GDM1 (cell line): ENCODE measurements around the gene RNPS1.

Experiments used
- DNase-seq: peaks from one replicate; lab custom pipeline; 2025; lab: John Stamatoyannopoulos, UW

Gene RNPS1

DNA sequence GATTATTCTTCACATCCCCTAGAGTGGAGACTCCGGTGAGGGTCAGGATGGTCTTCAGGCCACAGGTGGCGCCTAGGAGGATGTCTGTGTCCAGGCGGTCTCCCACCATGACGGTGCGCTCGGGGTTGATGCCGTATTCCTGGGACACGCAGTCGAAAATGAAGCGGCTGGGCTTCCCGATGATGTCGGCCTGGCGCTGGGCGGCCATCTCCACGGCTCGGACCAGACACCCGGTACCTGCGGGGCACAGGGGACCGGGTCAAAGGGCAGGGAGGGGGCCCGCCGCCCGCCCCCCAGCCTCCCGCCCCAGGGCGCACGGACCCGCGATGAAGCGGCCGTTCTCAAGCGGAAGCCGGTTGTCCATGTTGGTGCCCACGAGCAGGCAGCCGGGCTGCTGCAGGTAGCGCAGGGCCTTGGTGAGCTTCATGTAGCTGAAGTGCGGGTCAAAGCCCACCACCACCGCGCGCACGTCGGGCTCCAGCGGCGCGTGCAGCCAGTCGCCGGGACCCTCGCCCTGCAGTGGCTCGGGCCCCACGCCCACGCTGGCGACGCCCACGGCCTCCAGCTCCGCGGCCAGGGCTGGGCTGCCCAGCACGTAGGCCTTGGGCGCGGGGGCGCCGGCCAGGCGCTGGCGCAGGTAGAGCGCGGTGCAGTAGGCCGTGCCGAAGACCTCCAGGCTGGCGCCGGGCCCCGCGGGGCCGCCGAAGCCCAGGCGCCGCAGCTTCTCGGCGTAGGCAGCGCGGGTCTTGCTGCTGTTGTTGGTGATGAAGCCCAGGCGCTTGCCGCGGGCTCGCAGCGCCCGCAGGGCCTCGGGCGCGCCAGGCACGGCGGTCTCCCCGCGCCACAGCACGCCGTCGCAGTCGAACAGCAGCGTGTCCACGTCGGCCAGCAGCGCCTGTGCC lies 53.9 kb downstream of the RNPS1 start:
- no peak for DNase-seq

GRCh38 chr16:2212362-2213324 lies 55.3 kb downstream of the RNPS1 start:
- DNase-seq = no peak

DNA sequence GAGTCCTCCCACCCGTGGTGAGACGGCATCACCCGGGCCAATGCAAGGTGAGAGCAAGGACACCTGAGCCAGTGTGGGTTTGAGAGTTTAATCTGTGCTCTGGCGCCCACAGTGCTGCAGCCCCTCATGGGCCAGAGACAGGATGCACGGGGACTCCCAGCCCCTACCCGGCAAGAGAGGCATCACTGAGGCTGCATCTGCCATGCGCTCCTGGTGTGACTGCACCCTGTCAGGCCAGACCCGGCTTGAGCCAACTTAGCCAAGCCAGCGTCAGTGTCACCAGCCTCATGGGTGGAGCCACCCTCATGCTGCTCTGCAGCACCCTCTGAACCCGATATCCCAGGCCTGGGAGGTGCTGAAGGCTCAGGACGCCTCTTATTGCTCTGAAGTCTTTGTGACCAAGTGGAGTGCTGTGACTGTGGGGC lies 56.0 kb downstream of the RNPS1 start:
- DNase-seq = no peak

DNA sequence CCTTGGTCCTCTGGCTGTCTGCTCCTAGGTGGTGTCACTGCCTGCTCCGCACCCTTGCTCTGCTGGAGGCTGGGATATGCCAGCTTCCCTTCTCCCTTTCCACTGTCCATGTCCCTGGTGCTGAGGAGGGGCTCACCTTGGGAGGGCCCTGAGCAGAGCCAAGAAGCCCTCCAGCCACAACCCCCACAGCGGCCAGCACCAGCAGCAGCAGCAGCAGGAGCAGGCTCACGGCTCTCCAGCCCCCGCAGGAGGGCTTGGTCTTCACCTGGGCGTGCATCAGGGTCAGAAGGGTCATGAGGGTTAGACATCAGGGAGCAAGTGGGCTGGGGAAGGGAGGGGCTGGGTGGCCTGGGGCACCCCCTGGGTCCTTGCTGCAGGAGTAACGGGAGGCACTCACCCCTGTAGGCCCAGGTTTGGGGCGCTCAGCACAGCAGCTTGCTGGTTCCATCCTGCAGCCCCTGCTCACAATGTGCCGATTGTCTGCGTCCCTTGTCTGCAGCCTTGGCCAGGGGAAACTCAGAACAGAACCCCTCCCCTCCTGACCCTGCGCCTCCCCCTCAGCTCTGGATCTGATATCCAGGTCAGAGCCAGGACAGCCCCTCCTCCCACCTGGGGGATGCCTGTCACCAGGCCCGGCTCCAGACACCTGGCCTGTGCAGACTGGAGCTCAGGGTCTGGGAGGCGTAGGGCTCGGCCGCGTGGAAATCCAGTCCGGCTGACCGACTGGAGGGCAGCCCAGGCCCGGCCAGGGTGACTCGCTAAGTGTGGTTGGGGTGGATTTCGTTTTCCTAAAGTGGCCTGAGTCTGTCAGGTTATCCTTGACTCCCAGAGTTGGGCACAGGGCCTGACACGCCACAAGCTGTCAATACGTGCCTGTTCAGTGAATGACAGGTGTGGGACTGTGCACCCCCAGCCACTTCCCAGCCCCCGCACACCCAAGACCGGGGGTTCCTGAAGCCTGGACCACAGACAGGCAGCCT lies 57.2 kb downstream of the RNPS1 start, which contains the start of gene BRICD5:
Gene BRICD5 (minus strand): TSS at position 478 of the 980 bp plus-strand sequence. CDS start 30 bp downstream, at position 448.
- DNase-seq = no peak

DNA sequence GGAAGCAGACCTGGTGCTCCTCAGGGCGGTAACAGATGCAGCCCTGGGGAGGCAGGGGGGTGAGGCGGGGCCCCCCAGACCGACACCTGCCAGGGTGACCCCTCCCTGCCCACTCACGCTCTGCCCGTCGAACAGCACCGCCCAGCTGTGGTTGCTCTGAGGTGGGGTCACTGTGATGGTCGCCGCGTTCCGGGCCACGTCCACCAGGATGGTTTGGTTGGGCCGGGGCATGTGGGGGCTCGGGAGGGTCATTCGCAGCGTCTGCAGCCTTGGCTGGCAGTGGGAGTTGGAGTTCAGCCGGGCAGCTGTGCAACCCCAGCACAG lies 58.0 kb downstream of the RNPS1 start:
- DNase-seq = no peak

DNA sequence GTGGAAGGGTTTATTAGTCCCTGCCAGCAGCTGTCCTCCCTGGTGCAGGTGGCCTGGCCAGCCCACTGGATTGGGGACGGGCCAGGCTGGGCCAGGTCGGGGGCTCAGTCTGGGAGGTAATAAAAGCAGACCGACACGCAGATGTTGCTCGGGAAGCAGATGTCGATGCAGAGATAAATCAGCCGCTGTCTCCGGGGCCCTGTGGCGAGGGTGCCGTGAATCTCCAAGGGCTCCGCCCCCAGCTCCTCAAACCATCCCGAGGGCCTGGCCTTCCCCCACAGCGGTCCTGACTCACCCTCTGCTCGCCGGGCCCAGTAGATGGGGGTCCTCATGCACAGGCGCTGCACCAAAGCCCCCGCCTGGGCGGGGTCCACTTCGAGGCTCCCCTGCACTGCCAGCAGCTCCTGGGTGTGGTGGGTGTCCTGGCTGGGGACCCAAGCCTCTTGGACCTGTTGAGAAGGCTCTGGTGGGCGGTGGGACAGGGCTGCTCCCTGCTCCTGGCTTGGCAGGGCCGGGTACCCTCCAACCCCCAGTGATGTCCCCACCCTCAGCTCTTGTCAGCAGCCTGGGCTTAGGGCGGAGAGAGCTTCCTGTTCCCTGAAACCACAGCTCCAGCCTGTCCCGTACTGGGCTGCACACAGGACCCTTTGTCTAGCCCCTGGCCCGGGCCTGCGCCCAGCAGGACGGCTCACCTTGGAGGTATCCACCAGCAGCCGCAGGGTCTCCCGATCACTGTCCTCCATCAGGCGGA lies 58.5 kb downstream of the RNPS1 start:
- DNase-seq = no peak

GRCh38 chr16:2208772-2209171 lies 59.2 kb downstream of the RNPS1 start:
- DNase-seq = no peak

DNA sequence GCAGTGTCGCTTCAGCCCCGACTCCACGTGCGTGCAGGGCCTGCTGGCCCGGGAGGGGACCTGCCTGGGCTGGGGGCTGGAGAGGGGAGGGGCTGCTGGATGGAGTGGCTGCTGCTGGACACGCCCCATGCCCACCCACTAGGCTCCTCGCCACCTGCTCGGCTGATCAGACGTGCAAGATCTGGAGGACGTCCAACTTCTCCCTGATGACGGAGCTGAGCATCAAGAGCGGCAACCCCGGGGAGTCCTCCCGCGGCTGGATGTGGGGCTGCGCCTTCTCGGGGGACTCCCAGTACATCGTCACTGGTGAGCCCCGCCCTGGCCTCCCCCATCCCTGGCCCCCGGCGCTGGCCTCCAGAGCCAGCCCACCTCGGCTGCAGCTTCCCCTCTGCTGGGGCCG lies 59.6 kb downstream of the RNPS1 start:
- DNase-seq = no peak

DNA sequence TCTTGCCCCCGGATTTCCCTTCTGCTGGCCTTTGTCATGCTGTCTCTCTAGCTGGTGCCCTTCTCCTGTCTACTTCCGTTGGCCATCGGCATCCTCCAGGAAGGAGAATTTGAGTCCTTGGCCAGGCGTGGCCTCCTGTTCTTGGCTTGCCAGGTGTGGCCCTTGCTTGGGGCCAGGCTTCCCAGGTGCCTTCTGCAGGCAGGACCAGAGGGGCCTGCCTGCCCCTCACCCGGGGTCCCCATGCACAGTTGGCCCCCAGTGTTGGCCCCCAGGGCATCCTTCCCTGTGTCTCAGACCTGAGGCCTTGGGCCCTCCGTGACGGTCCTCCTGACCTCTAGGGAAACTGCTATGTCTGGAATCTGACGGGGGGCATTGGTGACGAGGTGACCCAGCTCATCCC lies 60.1 kb downstream of the RNPS1 start:
- DNase-seq = no peak

DNA sequence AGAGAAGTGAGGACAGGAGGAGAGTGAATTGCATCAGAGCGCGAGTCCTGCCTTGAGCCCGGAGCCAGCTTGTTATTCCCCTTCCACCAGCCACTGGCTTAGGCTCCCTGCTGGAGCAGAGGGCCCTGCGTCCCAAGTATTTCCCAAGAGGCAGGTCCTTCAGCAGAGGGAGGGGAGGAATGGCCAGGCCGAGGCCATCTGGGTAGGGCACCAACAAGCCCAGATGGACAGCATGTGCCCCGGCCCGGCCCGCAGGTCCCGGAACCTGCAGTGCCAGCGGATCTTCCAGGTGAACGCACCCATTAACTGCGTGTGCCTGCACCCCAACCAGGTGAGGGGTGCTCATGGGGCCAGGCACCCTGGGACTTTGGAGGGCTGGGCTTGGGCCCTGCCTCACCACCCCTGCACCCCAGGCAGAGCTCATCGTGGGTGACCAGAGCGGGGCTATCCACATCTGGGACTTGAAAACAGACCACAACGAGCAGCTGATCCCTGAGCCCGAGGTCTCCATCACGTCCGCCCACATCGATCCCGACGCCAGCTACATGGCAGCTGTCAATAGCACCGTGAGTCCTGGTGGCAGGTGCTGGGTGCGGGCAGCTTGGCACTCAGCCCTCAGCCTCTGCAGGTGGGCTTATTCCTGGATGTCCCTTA lies 61.0 kb downstream of the RNPS1 start:
- DNase-seq = no peak

- no peak for DNase-seq
Measured at GRCh38 chr16:2206420-2206779, 61.5 kb downstream of the RNPS1 start.

DNA sequence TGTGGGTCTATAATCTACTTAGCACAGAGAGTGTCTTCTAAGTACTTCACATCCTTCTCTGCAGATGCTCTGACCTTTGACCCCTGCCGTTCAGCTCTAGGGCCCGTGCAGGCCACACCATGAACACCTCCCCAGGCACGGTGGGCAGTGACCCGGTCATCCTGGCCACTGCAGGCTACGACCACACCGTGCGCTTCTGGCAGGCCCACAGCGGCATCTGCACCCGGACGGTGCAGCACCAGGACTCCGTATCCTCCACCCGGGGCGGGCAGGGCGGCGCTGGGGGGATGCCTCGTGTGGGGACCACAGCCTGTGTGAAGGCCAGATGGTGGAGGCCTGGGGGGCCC lies 62.0 kb downstream of the RNPS1 start:
- DNase-seq = no peak

- DNase-seq = peak; percentile 82
Measured at GRCh38 chr16:2205104-2205966, 62.6 kb downstream of the RNPS1 start, which contains the start of gene MLST8. MLST8 (plus strand) TSS chr16:2205454; CDS start chr16:2206086, 632 bp downstream.

DNA sequence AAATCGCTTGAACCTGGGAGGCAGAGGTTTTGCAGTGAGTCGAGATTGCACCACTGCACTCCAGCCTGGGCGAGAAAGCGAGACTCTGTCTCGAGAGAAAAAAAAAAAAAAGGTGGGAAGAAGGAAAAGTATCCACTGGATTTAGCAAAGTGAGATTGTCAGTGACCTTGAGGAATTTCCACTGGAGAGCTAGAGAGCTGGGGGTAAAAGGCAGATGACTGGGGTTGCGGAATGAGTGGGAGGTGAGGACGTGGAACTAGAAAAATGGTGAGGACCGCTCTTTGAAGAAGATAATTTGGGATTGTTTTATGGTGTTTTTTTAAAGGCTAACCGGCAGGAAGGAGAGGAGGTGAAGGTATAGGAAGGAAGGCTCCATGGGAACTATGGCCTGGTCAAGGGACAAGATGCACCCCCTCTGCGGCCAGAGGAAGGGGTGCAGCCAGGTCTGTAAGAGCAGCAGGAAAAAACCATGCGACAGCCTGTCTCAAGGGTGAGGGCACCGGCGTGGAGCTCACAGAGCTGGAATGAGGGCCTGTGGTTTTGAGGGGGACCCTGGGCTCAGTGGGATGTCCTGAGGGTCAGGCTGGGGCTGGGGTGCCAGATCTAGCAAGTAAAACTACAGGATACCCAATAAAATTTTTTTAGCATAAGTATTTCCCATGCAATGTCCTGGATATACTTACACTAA lies 63.4 kb downstream of the RNPS1 start:
- DNase-seq = no peak
